Heart left ventricle (tissue), 16 donors: ENCODE data around the gene WSCD2. TPM values are rescaled to one million over a fixed set of nuclear protein-coding genes. Genes with fewer than 3 reads are reported as not detected.
A peak's percentile ranks its signal among the peaks of the same experiment; 100 is the strongest.

Experiments
- ATAC-seq, 4 donors: fragments of 200-7000 bp; cut with Tn5 transposase; one replicate each; pipeline ENCODE4 v1.9.1; 2020 to 2022; ENCODE audit warnings: moderate library complexity in 4 of 4, mild to moderate bottlenecking in 3 of 4, moderate number of reproducible peaks in 1 of 4
- DNase-seq, 5 donors: peaks; one replicate each; pipeline ENCODE4 v3.0.0-alpha.2; 2020
- H3K27ac ChIP-seq, 12 donors: fragments of 200-600 bp; sonication (generic) in 4 of 12; one replicate each; pipeline versions ENCODE4 v1.5.0 to v1.8.0; 2016 to 2022; ENCODE audit warnings: mild to moderate bottlenecking in 2 of 12
- H3K27me3 ChIP-seq, 9 donors: fragments of 200-600 bp; sonication (generic) in 2 of 9; one replicate each; pipeline versions ENCODE4 v1.5.1 to v1.8.0; 2016 to 2022; ENCODE audit warnings: mild to moderate bottlenecking in 3 of 9
- H3K36me3 ChIP-seq, 9 donors: fragments of 200-600 bp; sonication (generic) in 2 of 9; one replicate each; pipeline versions ENCODE4 v1.5.0 to v1.8.0; 2018 to 2022; ENCODE audit warnings: mild to moderate bottlenecking in 2 of 9
- H3K4me1 ChIP-seq, 12 donors: fragments of 200-600 bp; sonication (generic) in 4 of 12; one replicate each; pipeline versions ENCODE4 v1.5.0 to v1.8.0; 2016 to 2022; ENCODE audit warnings: mild to moderate bottlenecking in 3 of 12
- H3K4me3 ChIP-seq, 12 donors: fragments of 200-600 bp; sonication (generic) in 4 of 12; one replicate each; pipeline versions ENCODE4 v1.5.0 to v1.8.0; 2017 to 2022; ENCODE audit warnings: mild to moderate bottlenecking in 9 of 12, moderate library complexity in 4 of 12
- H3K9me3 ChIP-seq, 12 donors: fragments of 200-600 bp; sonication (generic) in 4 of 12; one replicate each; pipeline versions ENCODE4 v1.5.0 to v1.8.0; 2016 to 2022; ENCODE audit warnings: mild to moderate bottlenecking in 1 of 12
- CTCF ChIP-seq, 12 donors: fragments of 200-600 bp; sonication (generic) in 4 of 12; IDR thresholded peaks; one replicate each; pipeline versions ENCODE4 v1.5.0 to v1.8.0; 2018 to 2022; ENCODE audit warnings: antibody characterized with exemption in 12 of 12, mild to moderate bottlenecking in 5 of 12
- POLR2A ChIP-seq, 2 donors: fragments of 450-650 bp; IDR thresholded peaks; one replicate each; pipeline ENCODE4 v1.6.1; 2017; ENCODE audit warnings: antibody characterized with exemption in 2 of 2, mild to moderate bottlenecking in 2 of 2, moderate library complexity in 2 of 2
- WGBS, 4 donors: extraction: QIAGEN DNeasy Blood & Tissue Kit in 2 of 4; methylation state at CpG; one replicate each; pipeline versions ENCODE4 v1.1.5 to v1.1.7; 2013 to 2018; 5-methylcytosine and 5-hydroxymethylcytosine counted together
- intact Hi-C, 10 donors: fragments of 100-400 bp; cut with DNase I; formaldehyde crosslinking; loops; one replicate each; pipeline versions ENCODE4 v1.11.1 to v1.14.2; 2022
- polyA plus RNA-seq, 2 donors: library from polyadenylated mRNA; stranded (reverse); fragments of 200-250 nt; gene quantifications; one replicate each; pipeline ENCODE4 v1.2.3, GENCODE V29; 2013
- total RNA-seq, 9 donors: library from RNA; depleted of rRNA in 2 of 9; stranded (reverse); fragments of >200 nt in 2 of 9; fragmentation: NEBNext Ultra II Directional in 3 of 9; extraction: Animal tissue kit (Norgen Biotek cat#: 25700) in 3 of 9; gene quantifications; one replicate each; pipeline versions ENCODE4 v1.1.0 to v1.2.4, GENCODE V29; 2016 to 2023
- donor health status: ischemic (EF 13 %, LVEDD 7.1; RV severe dilation, severe dysfunction).
- donor health status: healthy with polysubstance abuse.
- donor health status: DM: no; HTN: yes; CAD: no.
- donor health status: DM: no; HTN: no; CAD: no.
- donor health status: ischemic (EF 25% LVEDD 6.9; RV normal size, moderate dysfunction).
- donor health status: ischemic (EF 25% LVEDD 5.7; RV mildly dilated, moderate dysfunction).
- donor health status: healthy.
- donor health status: DM: yes; HTN: yes; CAD: no.
- donor health status: ischemic (EF 35%, LVEDD 5.7; RV mildly dilated, moderate dysfunction).
- donor health status: nonischemic (EF 11% LVEDD 7.7; RV severe dilation, severe dysfunction).
- donor health status: DM: yes; HTN: yes; CAD: no.
- donor health status: PGD.
- donor health status: ischemic (EF 29% LVEDD 5.4; RV normal size, mild dysfunction).
- donor health status: nonischemic (EF 23%, LVEDD 6.1; RV moderate dilation, normal function).

WSCD2 gene
- total and polyA plus RNA-seq, 11 donors = 0.07 to 2.5 (median 0.49) TPM; not detected in 3

- TF ChIP-seq POLR2A (IDR thresholded peaks at IDR 0.05) = no peak
- TF ChIP-seq CTCF (IDR thresholded peaks at IDR 0.05) = no peak
- Histone ChIP-seq H3K4me3 (no peak overlapping the region), H3K36me3 (peaks cover 0 to 28% (median 17%) of the 10 kb centered on the region in 9 donors), H3K4me1 (peaks cover 0 to 49% (median 15%) of the 10 kb centered on the region in 12 donors), H3K27ac (no peak overlapping the region), H3K9me3 (no peaks in the 10 kb centered on the region), H3K27me3 (peaks cover 0 to 6% (median 0%) of the 10 kb centered on the region in 9 donors)
- DNase-seq (no peak), ATAC-seq (peak in 3 of 4 donors; percentile 13 to 54 (median 15))
- intact Hi-C loops = no loop called here
- 59 to 63% (median 60%) methylated on average over 7 to 8 of the region's 8 CpGs for WGBS, 4 donors
Measured at GRCh38 chr12:108295641-108296040, 166.6 kb downstream of the WSCD2 start.

- H3K36me3 ChIP-seq = peaks cover 0 to 15% (median 6%) of the 10 kb centered on the region in 9 donors
- no peak overlapping the region for H3K4me3 ChIP-seq
- H3K9me3 ChIP-seq = no peaks in the 10 kb centered on the region
- DNase-seq (no peak), ATAC-seq (peak in 1 of 4 donors; percentile 24)
- no peak for TF ChIP-seq POLR2A (IDR thresholded peaks at IDR 0.05)
- no peak for TF ChIP-seq CTCF (IDR thresholded peaks at IDR 0.05)
- peaks cover 0 to 6% (median 0%) of the 10 kb centered on the region in 9 donors for H3K27me3 ChIP-seq
- WGBS, 4 donors = 50 to 62% (median 56%) methylated on average over 3 of the region's 3 CpGs
- intact Hi-C loops = no loop called here
- H3K27ac ChIP-seq = peak overlapping the region in 3 of 12 donors; percentile 18 to 67 (median 41)
- H3K4me1 ChIP-seq = peaks cover 0 to 59% (median 18%) of the 10 kb centered on the region in 12 donors
Measured at GRCh38 chr12:108296945-108297344, 167.9 kb downstream of the WSCD2 start.

- peaks cover 0 to 6% (median 0%) of the 10 kb centered on the region in 9 donors for H3K27me3 ChIP-seq
- H3K4me1 ChIP-seq = peaks cover 0 to 64% (median 23%) of the 10 kb centered on the region in 12 donors
- ATAC-seq (no peak), DNase-seq (no peak)
- H3K9me3 ChIP-seq = no peaks in the 10 kb centered on the region
- TF ChIP-seq CTCF (IDR thresholded peaks at IDR 0.05) (no peak), POLR2A (IDR thresholded peaks at IDR 0.05) (no peak)
- H3K36me3 ChIP-seq = peaks cover 0 to 11% (median 5%) of the 10 kb centered on the region in 9 donors
- 82 to 91% (median 86%) methylated on average over 2 of the region's 2 CpGs for WGBS, 4 donors
- intact Hi-C loops = no loop called here
- H3K27ac ChIP-seq = peak overlapping the region in 2 of 12 donors; percentile 18 to 67
- H3K4me3 ChIP-seq = no peak overlapping the region
Measured at GRCh38 chr12:108297424-108297823, 168.3 kb downstream of the WSCD2 start.

GRCh38 chr12:108297895-108298760 lies 169.0 kb downstream of the WSCD2 start:
- Histone ChIP-seq H3K27me3 (peaks cover 0 to 6% (median 0%) of the 10 kb centered on the region in 9 donors), H3K27ac (peak overlapping the region in 2 of 12 donors; percentile 18 to 67), H3K36me3 (peaks cover 0 to 4% (median 0%) of the 10 kb centered on the region in 9 donors), H3K4me1 (peaks cover 0 to 71% (median 30%) of the 10 kb centered on the region in 12 donors), H3K4me3 (no peak overlapping the region), H3K9me3 (no peaks in the 10 kb centered on the region)
- WGBS, 4 donors = 76 to 82% (median 80%) methylated on average over 6 of the region's 6 CpGs
- no peak for DNase-seq
- no peak for ATAC-seq
- TF ChIP-seq POLR2A (IDR thresholded peaks at IDR 0.05) (no peak), CTCF (IDR thresholded peaks at IDR 0.05) (no peak)
- intact Hi-C loops = loop anchor here in 1 of 10 donors (2.0 kb wide), 1 partner anchor 159 kb away; no protein-coding TSS in a partner anchor
